Retinal pigment epithelial cell (primary cell): ENCODE results near the gene C1QC.

ENCODE experiments used
- DNase-seq: peaks from one replicate; pipeline ENCODE4 v3.0.0-alpha.2; 2010; ENCODE audit warnings: low read depth
- H3K4me3 ChIP-seq: 2 replicates; pipeline ENCODE4 v1.5.1; 2011; ENCODE audit warnings: mild to moderate bottlenecking, low read length, control low read depth, moderate library complexity
- CTCF ChIP-seq: conservative IDR thresholded peaks from 2 replicates; pipeline ENCODE4 v1.5.1; 2011; ENCODE audit warnings: low read depth, low read length, control low read depth, inconsistent platforms

C1QC gene

GRCh38 chr1:22619252-22619651, 24.2 kb upstream of the C1QC start:
- no peak for TF ChIP-seq CTCF
- no peak for DNase-seq
- H3K4me3 ChIP-seq = no peak overlapping the region

GRCh38 chr1:22619798-22620197, 23.6 kb upstream of the C1QC start:
- H3K4me3 ChIP-seq = no peak overlapping the region
- no peak for DNase-seq
- no peak for TF ChIP-seq CTCF

- no peak for TF ChIP-seq CTCF
- no peak for DNase-seq
- no peak overlapping the region for H3K4me3 ChIP-seq
These were observed 21.7 kb upstream of the C1QC start for GRCh38 chr1:22621761-22622160.

- DNase-seq = no peak
- TF ChIP-seq CTCF = no peak
These were observed 18.0 kb upstream of the C1QC start for GRCh38 chr1:22625262-22625925.

GRCh38 chr1:22626237-22627157, 16.9 kb upstream of the C1QC start:
- no peak for DNase-seq
- H3K4me3 ChIP-seq = no peak overlapping the region
- TF ChIP-seq CTCF = no peak

More at GRCh38 chr1:22625262-22625925, 18.0 kb upstream of the C1QC start:
- no peak overlapping the region for H3K4me3 ChIP-seq

GRCh38 chr1:22627331-22627730, 16.1 kb upstream of the C1QC start:
- DNase-seq = no peak
- no peak overlapping the region for H3K4me3 ChIP-seq
- TF ChIP-seq CTCF = no peak
